Loucy (cell line): ENCODE data around the gene PRKAR2B.

Source experiments
- H2AFZ ChIP-seq: fragments of 200-600 bp; sonication (generic); 2 replicates; pipeline ENCODE4 v1.6.0; 2016; ENCODE audit warnings: antibody characterized with exemption, mild to moderate bottlenecking, low read length, moderate library complexity
- H3F3A ChIP-seq: fragments of 200-600 bp; 2 replicates; pipeline ENCODE4 v1.6.0; 2016; ENCODE audit warnings: antibody characterized with exemption, low read depth, mild to moderate bottlenecking
- H3K27me3 ChIP-seq: fragments of 200-600 bp; sonication (generic); 2 replicates; pipeline ENCODE4 v1.6.1; 2014; ENCODE audit warnings: low read length, mild to moderate bottlenecking; ENCODE audit not compliant: insufficient read depth, poor library complexity, severe bottlenecking
- H3K36me3 ChIP-seq: fragments of 200-600 bp; sonication (generic); 2 replicates; pipeline ENCODE4 v1.6.1; 2016; ENCODE audit warnings: low read length; ENCODE audit not compliant: insufficient read depth
- H3K4me1 ChIP-seq: fragments of 200-600 bp; sonication (generic); 2 replicates; pipeline ENCODE4 v1.5.1; 2014; ENCODE audit warnings: low read length, mild to moderate bottlenecking; ENCODE audit not compliant: insufficient read depth, poor library complexity, severe bottlenecking
- H3K4me2 ChIP-seq: fragments of 200-600 bp; sonication (generic); 2 replicates; pipeline ENCODE4 v1.6.0; 2014; ENCODE audit warnings: antibody characterized with exemption, low read length, low read depth, mild to moderate bottlenecking; ENCODE audit not compliant: poor library complexity, severe bottlenecking
- H3K4me3 ChIP-seq: fragments of 200-600 bp; sonication (generic); 2 replicates; pipeline ENCODE4 v1.5.1; 2014; ENCODE audit warnings: low read length, mild to moderate bottlenecking, mixed read lengths; ENCODE audit not compliant: poor library complexity, severe bottlenecking
- H3K79me2 ChIP-seq: fragments of 200-600 bp; sonication (generic); 2 replicates; pipeline ENCODE4 v1.6.1; 2014; ENCODE audit warnings: low read length; ENCODE audit not compliant: insufficient read depth
- H3K9ac ChIP-seq: fragments of 200-600 bp; sonication (generic); 2 replicates; pipeline ENCODE4 v1.6.0; 2014; ENCODE audit warnings: mild to moderate bottlenecking, low read depth, low read length, moderate library complexity; ENCODE audit not compliant: poor library complexity, severe bottlenecking
- H3K9me2 ChIP-seq: fragments of 200-600 bp; sonication (generic); replicated peaks from 2 replicates; pipeline ENCODE4 v1.6.1; 2016; ENCODE audit warnings: low read depth, low read length, mixed read lengths
- H3K9me3 ChIP-seq: fragments of 200-600 bp; sonication (generic); 2 replicates; pipeline ENCODE4 v1.6.1; 2014; ENCODE audit warnings: mild to moderate bottlenecking, antibody characterized with exemption, low read length, low read depth; ENCODE audit not compliant: insufficient read depth
- H4K20me1 ChIP-seq: fragments of 200-600 bp; sonication (generic); 2 replicates; pipeline ENCODE4 v1.6.0; 2014; ENCODE audit warnings: antibody characterized with exemption, low read length, mild to moderate bottlenecking; ENCODE audit not compliant: insufficient read depth, poor library complexity, severe bottlenecking
- CTCF ChIP-seq: fragments of 200-600 bp; sonication (generic); conservative IDR thresholded peaks from 2 replicates; pipeline ENCODE4 v1.5.1; 2014; ENCODE audit warnings: mild to moderate bottlenecking, antibody characterized with exemption, low read length
- EZH2phosphoT487 ChIP-seq: fragments of 200-600 bp; IDR thresholded peaks from 2 replicates; pipeline ENCODE4 v1.6.1; 2018; ENCODE audit warnings: antibody characterized with exemption, mild to moderate bottlenecking, moderate library complexity, borderline replicate concordance

The PRKAR2B gene

GRCh38 chr7:107072133-107072532 is 27.6 kb downstream of the PRKAR2B start:
- Histone ChIP-seq H3K4me3 (no peak overlapping the region), H3K36me3 (no peaks in the 10 kb centered on the region), H3K9ac (no peak overlapping the region), H2AFZ (no peak overlapping the region), H3F3A (no peaks in the 10 kb centered on the region), H3K79me2 (no peaks in the 10 kb centered on the region), H3K4me2 (no peak overlapping the region), H3K9me2 (no peaks in the 10 kb centered on the region), H3K27me3 (no peaks in the 10 kb centered on the region), H4K20me1 (no peaks in the 10 kb centered on the region), H3K4me1 (no peaks in the 10 kb centered on the region), H3K9me3 (no peaks in the 10 kb centered on the region)
- no peak for TF ChIP-seq EZH2phosphoT487
- no peak for TF ChIP-seq CTCF

- H3K36me3 ChIP-seq: no peaks in the 10 kb centered on the region
- TF ChIP-seq CTCF (no peak), EZH2phosphoT487 (no peak)
- H3K9me3 ChIP-seq: no peaks in the 10 kb centered on the region
- H3K79me2 ChIP-seq: no peaks in the 10 kb centered on the region
- no peaks in the 10 kb centered on the region for H3K9me2 ChIP-seq
- no peaks in the 10 kb centered on the region for H3F3A ChIP-seq
- no peaks in the 10 kb centered on the region for H4K20me1 ChIP-seq
- no peak overlapping the region for H2AFZ ChIP-seq
- peaks cover 10% of the 10 kb centered on the region for H3K4me1 ChIP-seq
- no peak overlapping the region for H3K9ac ChIP-seq
- no peak overlapping the region for H3K4me3 ChIP-seq
- H3K4me2 ChIP-seq: no peak overlapping the region
- H3K27me3 ChIP-seq: no peaks in the 10 kb centered on the region
Observed at GRCh38 chr7:107075863-107076574, 31.5 kb downstream of the PRKAR2B start.

DNA sequence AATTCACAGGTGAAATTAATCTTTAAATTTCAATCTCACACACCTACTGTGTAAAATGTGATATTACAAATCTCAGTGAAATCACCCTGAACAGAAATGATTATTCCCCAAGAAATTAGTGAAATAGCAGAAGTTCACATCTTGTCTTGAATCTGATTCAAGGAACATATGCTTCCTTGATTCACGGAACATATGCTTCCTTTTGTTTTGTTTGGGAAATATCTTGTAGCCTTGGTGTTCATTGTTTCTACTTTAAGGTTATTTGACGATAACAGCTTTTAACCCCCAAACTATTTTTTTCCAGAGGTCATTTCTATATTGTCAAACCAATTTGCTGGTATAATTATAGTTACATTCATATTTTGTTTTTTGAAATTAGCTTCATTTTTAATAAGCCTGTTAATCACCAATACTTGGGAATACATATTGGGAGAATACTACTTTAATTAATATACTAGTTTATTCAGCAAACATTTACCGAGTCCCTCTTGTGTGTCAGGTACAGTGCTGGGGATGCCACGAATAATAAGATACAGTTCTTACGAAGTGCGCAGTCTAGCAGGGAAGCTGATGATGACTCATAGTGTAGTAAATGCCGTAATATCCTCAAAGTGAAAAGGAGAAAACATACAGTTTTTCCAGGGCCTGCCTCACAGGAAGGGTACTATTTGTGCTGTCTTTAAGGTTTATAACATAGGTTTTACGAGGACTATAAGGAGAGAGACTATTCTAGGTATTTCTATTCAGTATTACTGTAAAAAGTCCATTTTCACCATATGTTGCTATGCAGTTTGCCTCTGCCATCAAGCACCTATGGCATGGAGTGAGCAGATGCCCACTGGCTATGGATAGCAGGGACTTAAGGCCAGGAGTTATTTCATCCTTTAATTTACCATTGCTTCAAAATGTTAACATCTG is 32.5 kb downstream of the PRKAR2B start:
- Histone ChIP-seq H2AFZ (no peak overlapping the region), H3K9me2 (no peaks in the 10 kb centered on the region), H3K9ac (no peak overlapping the region), H3K36me3 (no peaks in the 10 kb centered on the region), H3K79me2 (no peaks in the 10 kb centered on the region), H3K27me3 (no peaks in the 10 kb centered on the region), H3K4me3 (no peak overlapping the region), H3K4me2 (no peak overlapping the region), H4K20me1 (no peaks in the 10 kb centered on the region), H3K9me3 (no peaks in the 10 kb centered on the region), H3F3A (no peaks in the 10 kb centered on the region), H3K4me1 (peaks cover 10% of the 10 kb centered on the region)
- no peak for TF ChIP-seq CTCF
